NCI-H69 (cell line): ENCODE data around the gene KRTAP13-3.

ENCODE experiments used
- DNase-seq: peaks from one replicate; lab custom pipeline; 2025; lab: John Stamatoyannopoulos, UW

KRTAP13-3 gene

GRCh38 chr21:30425826-30426225 is at the start of gene KRTAP13-3:
TSS of gene KRTAP13-3 (minus strand) at chr21:30425926. CDS start at chr21:30425912, 14 bp downstream.
- no peak for DNase-seq

GRCh38 chr21:30468900-30469714 is 43.4 kb upstream of the KRTAP13-3 start:
- peak; percentile 84 for DNase-seq

- DNase-seq: peak; percentile 53
These were observed 38.0 kb upstream of the KRTAP13-3 start for GRCh38 chr21:30463713-30464112.

- peak; percentile 6 for DNase-seq
These were observed 22.8 kb upstream of the KRTAP13-3 start for GRCh38 chr21:30448514-30448913.

GRCh38 chr21:30447056-30447455 is 21.3 kb upstream of the KRTAP13-3 start:
- no peak for DNase-seq

GRCh38 chr21:30444204-30444603 is 18.5 kb upstream of the KRTAP13-3 start:
- DNase-seq: peak; percentile 41

GRCh38 chr21:30443226-30443625 is 17.5 kb upstream of the KRTAP13-3 start:
- DNase-seq: peak; percentile 14

GRCh38 chr21:30439975-30440374 is 14.2 kb upstream of the KRTAP13-3 start, which contains the start of gene KRTAP15-1:
TSS of gene KRTAP15-1 (plus strand) at chr21:30440275. CDS start at chr21:30440328, 53 bp downstream.
- DNase-seq: no peak

- peak; percentile 91 for DNase-seq
These were observed 11.4 kb upstream of the KRTAP13-3 start for GRCh38 chr21:30437010-30437565.

GRCh38 chr21:30434033-30434631 is 8.4 kb upstream of the KRTAP13-3 start:
- peak; percentile 65 for DNase-seq

- peak; percentile 10 for DNase-seq
These were observed 4.5 kb upstream of the KRTAP13-3 start, which contains the start of gene KRTAP13-4 for GRCh38 chr21:30430170-30430655. TSS of gene KRTAP13-4 (plus strand) at chr21:30430220. CDS start at chr21:30430276, 56 bp downstream.

GRCh38 chr21:30426731-30427130 is 1.0 kb upstream of the KRTAP13-3 start:
- DNase-seq: no peak

GRCh38 chr21:30415993-30416392 is 9.7 kb downstream of the KRTAP13-3 start:
- DNase-seq: no peak

GRCh38 chr21:30408782-30409494 is 16.8 kb downstream of the KRTAP13-3 start:
- peak; percentile 97 for DNase-seq

GRCh38 chr21:30395731-30396130 is 30.0 kb downstream of the KRTAP13-3 start, which contains the start of gene KRTAP13-1:
TSS of gene KRTAP13-1 (plus strand) at chr21:30396031. CDS start at chr21:30396087, 56 bp downstream.
- peak; percentile 80 for DNase-seq

- no peak for DNase-seq
These were observed 34.2 kb downstream of the KRTAP13-3 start for GRCh38 chr21:30391492-30392025.

GRCh38 chr21:30382201-30382600 is 43.5 kb downstream of the KRTAP13-3 start:
- DNase-seq: no peak
